ENCODE measurements around the gene SIX4.

Gene SIX4

GRCh38 chr14:60757567-60758002 is 33.4 kb upstream of the SIX4 start (continued):
- TF ChIP-seq, protein P1, sequence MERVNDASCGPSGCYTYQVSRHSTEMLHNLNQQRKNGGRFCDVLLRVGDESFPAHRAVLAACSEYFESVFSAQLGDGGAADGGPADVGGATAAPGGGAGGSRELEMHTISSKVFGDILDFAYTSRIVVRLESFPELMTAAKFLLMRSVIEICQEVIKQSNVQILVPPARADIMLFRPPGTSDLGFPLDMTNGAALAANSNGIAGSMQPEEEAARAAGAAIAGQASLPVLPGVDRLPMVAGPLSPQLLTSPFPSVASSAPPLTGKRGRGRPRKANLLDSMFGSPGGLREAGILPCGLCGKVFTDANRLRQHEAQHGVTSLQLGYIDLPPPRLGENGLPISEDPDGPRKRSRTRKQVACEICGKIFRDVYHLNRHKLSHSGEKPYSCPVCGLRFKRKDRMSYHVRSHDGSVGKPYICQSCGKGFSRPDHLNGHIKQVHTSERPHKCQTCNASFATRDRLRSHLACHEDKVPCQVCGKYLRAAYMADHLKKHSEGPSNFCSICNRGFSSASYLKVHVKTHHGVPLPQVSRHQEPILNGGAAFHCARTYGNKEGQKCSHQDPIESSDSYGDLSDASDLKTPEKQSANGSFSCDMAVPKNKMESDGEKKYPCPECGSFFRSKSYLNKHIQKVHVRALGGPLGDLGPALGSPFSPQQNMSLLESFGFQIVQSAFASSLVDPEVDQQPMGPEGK (CRISPR knock-in tag; IDR thresholded peaks at IDR 0.05; ENCODE audit: borderline replicate concordance), result no peak
- no peak for TF ChIP-seq ISL1 (CRISPR knock-in tag; IDR thresholded peaks at IDR 0.05)
- TF ChIP-seq RARB (CRISPR knock-in tag; IDR thresholded peaks at IDR 0.05), result no peak
- no peak for TF ChIP-seq ARNTL (CRISPR knock-in tag; IDR thresholded peaks at IDR 0.05; ENCODE audit: borderline replicate concordance, low read depth)

GRCh38 chr14:60756847-60757246 is 32.7 kb upstream of the SIX4 start:
- TF ChIP-seq ZNF8 (CRISPR knock-in tag; IDR thresholded peaks at IDR 0.05), result no peak
- TF ChIP-seq CSDC2 (CRISPR knock-in tag; IDR thresholded peaks at IDR 0.05), result no peak
- TF ChIP-seq ESRRG (CRISPR knock-in tag; IDR thresholded peaks at IDR 0.05), result no peak
- no peak for TF ChIP-seq PPARA (CRISPR knock-in tag; IDR thresholded peaks at IDR 0.05; ENCODE audit: borderline replicate concordance)
- TF ChIP-seq ARNTL (CRISPR knock-in tag; IDR thresholded peaks at IDR 0.05; ENCODE audit: borderline replicate concordance, low read depth), result no peak
- peak; percentile 60 for ATAC-seq

GRCh38 chr14:60753264-60754119 is 29.3 kb upstream of the SIX4 start:
- no peak for ATAC-seq

More at GRCh38 chr14:60753264-60754119, 29.3 kb upstream of the SIX4 start:
- TF ChIP-seq, protein P2, sequence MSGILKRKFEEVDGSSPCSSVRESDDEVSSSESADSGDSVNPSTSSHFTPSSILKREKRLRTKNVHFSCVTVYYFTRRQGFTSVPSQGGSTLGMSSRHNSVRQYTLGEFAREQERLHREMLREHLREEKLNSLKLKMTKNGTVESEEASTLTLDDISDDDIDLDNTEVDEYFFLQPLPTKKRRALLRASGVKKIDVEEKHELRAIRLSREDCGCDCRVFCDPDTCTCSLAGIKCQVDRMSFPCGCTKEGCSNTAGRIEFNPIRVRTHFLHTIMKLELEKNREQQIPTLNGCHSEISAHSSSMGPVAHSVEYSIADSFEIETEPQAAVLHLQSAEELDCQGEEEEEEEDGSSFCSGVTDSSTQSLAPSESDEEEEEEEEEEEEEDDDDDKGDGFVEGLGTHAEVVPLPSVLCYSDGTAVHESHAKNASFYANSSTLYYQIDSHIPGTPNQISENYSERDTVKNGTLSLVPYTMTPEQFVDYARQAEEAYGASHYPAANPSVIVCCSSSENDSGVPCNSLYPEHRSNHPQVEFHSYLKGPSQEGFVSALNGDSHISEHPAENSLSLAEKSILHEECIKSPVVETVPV (CRISPR knock-in tag; IDR thresholded peaks at IDR 0.05), result no peak
- no peak for TF ChIP-seq OSR1 (CRISPR knock-in tag; IDR thresholded peaks at IDR 0.05)
- TF ChIP-seq ZNF8 (CRISPR knock-in tag; IDR thresholded peaks at IDR 0.05), result no peak
- TF ChIP-seq ESRRG (CRISPR knock-in tag; IDR thresholded peaks at IDR 0.05), result no peak
- no peak for TF ChIP-seq CSDC2 (CRISPR knock-in tag; IDR thresholded peaks at IDR 0.05)
- TF ChIP-seq, protein P1 (CRISPR knock-in tag; IDR thresholded peaks at IDR 0.05; ENCODE audit: borderline replicate concordance), result no peak
- no peak for TF ChIP-seq TCF4 (CRISPR knock-in tag; IDR thresholded peaks at IDR 0.05; ENCODE audit: borderline replicate concordance)
- TF ChIP-seq, protein P3, sequence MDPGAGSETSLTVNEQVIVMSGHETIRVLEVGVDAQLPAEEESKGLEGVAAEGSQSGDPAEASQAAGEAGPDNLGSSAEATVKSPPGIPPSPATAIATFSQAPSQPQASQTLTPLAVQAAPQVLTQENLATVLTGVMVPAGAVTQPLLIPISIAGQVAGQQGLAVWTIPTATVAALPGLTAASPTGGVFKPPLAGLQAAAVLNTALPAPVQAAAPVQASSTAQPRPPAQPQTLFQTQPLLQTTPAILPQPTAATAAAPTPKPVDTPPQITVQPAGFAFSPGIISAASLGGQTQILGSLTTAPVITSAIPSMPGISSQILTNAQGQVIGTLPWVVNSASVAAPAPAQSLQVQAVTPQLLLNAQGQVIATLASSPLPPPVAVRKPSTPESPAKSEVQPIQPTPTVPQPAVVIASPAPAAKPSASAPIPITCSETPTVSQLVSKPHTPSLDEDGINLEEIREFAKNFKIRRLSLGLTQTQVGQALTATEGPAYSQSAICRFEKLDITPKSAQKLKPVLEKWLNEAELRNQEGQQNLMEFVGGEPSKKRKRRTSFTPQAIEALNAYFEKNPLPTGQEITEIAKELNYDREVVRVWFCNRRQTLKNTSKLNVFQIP (CRISPR knock-in tag; IDR thresholded peaks at IDR 0.05; ENCODE audit: borderline replicate concordance, low read depth), result no peak
- TF ChIP-seq TOX (CRISPR knock-in tag; IDR thresholded peaks at IDR 0.05; ENCODE audit: borderline replicate concordance), result no peak
- TF ChIP-seq ISL1 (CRISPR knock-in tag; IDR thresholded peaks at IDR 0.05), result no peak
- TF ChIP-seq CREB5 (CRISPR knock-in tag; IDR thresholded peaks at IDR 0.05; ENCODE audit: low read depth), result no peak
- no peak for TF ChIP-seq ZFP30 (CRISPR knock-in tag; IDR thresholded peaks at IDR 0.05)
- TF ChIP-seq BACH2 (CRISPR knock-in tag; IDR thresholded peaks at IDR 0.05; ENCODE audit: borderline replicate concordance), result no peak
- no peak for TF ChIP-seq ZFP3 (CRISPR knock-in tag; IDR thresholded peaks at IDR 0.05)
- TF ChIP-seq PPARA (CRISPR knock-in tag; IDR thresholded peaks at IDR 0.05; ENCODE audit: borderline replicate concordance), result no peak
- no peak for TF ChIP-seq GLIS3 (CRISPR knock-in tag; IDR thresholded peaks at IDR 0.05)
- TF ChIP-seq RARB (CRISPR knock-in tag; IDR thresholded peaks at IDR 0.05), result no peak
